Measurements from ENCODE around the gene LCN9. TPM values are rescaled to one million over a fixed set of nuclear protein-coding genes. Genes with fewer than 3 reads are reported as not detected.

Gene LCN9
- total and polyA plus RNA-seq, 4 donors: not detected

DNA sequence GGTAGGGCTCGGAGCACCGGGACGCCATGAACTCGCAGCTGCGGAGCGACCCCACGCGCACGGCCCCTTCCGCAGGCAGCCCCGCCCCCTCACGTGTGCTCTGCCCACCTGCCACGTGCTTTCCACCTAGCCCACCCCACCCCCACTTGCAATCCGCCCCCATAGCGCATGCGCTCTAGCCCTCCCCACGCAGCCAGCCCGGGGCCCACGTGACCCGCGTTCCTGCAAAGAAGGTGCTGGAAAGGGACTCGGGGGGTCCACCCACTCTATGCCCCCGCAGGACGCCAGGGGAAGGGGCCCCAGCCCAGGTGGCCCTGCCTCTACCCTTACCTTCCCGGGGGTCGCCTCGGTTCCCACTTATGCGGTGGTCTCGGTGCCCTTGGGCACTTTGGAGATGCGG is 36.3 kb downstream of the LCN9 start, which contains the start of gene SOHLH1:
SOHLH1 (minus strand) TSS at position 42 of the 400 bp plus-strand sequence; CDS start at position 28, 14 bp downstream.
- no peak within 1 kb of the TSS for H3K9ac ChIP-seq (ENCODE audit: insufficient read depth in 1 of 2, low read length in 2 of 2)
- peaks cover 0 to 18% (median 11%) of the 10 kb centered on the region in 3 donors for H3K27me3 ChIP-seq (ENCODE audit: control insufficient read depth in 3 of 3, insufficient read depth in 3 of 3, low read length in 2 of 3)
- no peak within 1 kb of the TSS for H3K27ac ChIP-seq (ENCODE audit: low read depth in 1 of 2, low read length in 1 of 2)
- 84 to 89% methylated on average over 30 of the region's 30 CpGs for WGBS, 2 donors
- no peaks in the 10 kb centered on the region for H3K36me3 ChIP-seq (ENCODE audit: control insufficient read depth in 4 of 4, insufficient read depth in 4 of 4, low read length in 4 of 4)
- TF ChIP-seq, protein P1, sequence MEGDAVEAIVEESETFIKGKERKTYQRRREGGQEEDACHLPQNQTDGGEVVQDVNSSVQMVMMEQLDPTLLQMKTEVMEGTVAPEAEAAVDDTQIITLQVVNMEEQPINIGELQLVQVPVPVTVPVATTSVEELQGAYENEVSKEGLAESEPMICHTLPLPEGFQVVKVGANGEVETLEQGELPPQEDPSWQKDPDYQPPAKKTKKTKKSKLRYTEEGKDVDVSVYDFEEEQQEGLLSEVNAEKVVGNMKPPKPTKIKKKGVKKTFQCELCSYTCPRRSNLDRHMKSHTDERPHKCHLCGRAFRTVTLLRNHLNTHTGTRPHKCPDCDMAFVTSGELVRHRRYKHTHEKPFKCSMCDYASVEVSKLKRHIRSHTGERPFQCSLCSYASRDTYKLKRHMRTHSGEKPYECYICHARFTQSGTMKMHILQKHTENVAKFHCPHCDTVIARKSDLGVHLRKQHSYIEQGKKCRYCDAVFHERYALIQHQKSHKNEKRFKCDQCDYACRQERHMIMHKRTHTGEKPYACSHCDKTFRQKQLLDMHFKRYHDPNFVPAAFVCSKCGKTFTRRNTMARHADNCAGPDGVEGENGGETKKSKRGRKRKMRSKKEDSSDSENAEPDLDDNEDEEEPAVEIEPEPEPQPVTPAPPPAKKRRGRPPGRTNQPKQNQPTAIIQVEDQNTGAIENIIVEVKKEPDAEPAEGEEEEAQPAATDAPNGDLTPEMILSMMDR (IDR thresholded peaks at IDR 0.05; ENCODE audit: control extremely low read depth, extremely low read depth): no peak
- H3K9me3 ChIP-seq (ENCODE audit: control insufficient read depth in 4 of 4, insufficient read depth in 3 of 4, low read length in 3 of 4): no peaks in the 10 kb centered on the region
- ATAC-seq (ENCODE audit: insufficient read depth, low FRiP score) (no peak), DNase-seq (no peak)
- H3K4me3 ChIP-seq: no peak within 1 kb of the TSS
- peaks cover 0 to 4% (median 0%) of the 10 kb centered on the region in 5 donors for H3K4me1 ChIP-seq (ENCODE audit: control insufficient read depth in 5 of 5, insufficient read depth in 5 of 5, low read length in 5 of 5)

GRCh38 chr9:135700525-135700924 is 37.4 kb downstream of the LCN9 start:
- Histone ChIP-seq H3K4me1 (ENCODE audit: control insufficient read depth in 5 of 5, insufficient read depth in 5 of 5, low read length in 5 of 5) (peaks cover 0 to 4% (median 0%) of the 10 kb centered on the region in 5 donors), H3K4me3 (no peak overlapping the region), H3K9me3 (ENCODE audit: control insufficient read depth in 4 of 4, insufficient read depth in 3 of 4, low read length in 3 of 4) (no peaks in the 10 kb centered on the region), H3K27ac (ENCODE audit: low read depth in 1 of 2, low read length in 1 of 2) (no peak overlapping the region), H3K27me3 (ENCODE audit: control insufficient read depth in 3 of 3, insufficient read depth in 3 of 3, low read length in 2 of 3) (peaks cover 0 to 18% (median 11%) of the 10 kb centered on the region in 3 donors), H3K9ac (ENCODE audit: insufficient read depth in 1 of 2, low read length in 2 of 2) (no peak overlapping the region), H3K36me3 (ENCODE audit: control insufficient read depth in 4 of 4, insufficient read depth in 4 of 4, low read length in 4 of 4) (no peaks in the 10 kb centered on the region)
- ATAC-seq (ENCODE audit: insufficient read depth, low FRiP score) (no peak), DNase-seq (no peak)
- 68 to 73% methylated on average over 15 of the region's 15 CpGs for WGBS, 2 donors
- TF ChIP-seq, protein P1 (IDR thresholded peaks at IDR 0.05; ENCODE audit: control extremely low read depth, extremely low read depth): no peak

DNA sequence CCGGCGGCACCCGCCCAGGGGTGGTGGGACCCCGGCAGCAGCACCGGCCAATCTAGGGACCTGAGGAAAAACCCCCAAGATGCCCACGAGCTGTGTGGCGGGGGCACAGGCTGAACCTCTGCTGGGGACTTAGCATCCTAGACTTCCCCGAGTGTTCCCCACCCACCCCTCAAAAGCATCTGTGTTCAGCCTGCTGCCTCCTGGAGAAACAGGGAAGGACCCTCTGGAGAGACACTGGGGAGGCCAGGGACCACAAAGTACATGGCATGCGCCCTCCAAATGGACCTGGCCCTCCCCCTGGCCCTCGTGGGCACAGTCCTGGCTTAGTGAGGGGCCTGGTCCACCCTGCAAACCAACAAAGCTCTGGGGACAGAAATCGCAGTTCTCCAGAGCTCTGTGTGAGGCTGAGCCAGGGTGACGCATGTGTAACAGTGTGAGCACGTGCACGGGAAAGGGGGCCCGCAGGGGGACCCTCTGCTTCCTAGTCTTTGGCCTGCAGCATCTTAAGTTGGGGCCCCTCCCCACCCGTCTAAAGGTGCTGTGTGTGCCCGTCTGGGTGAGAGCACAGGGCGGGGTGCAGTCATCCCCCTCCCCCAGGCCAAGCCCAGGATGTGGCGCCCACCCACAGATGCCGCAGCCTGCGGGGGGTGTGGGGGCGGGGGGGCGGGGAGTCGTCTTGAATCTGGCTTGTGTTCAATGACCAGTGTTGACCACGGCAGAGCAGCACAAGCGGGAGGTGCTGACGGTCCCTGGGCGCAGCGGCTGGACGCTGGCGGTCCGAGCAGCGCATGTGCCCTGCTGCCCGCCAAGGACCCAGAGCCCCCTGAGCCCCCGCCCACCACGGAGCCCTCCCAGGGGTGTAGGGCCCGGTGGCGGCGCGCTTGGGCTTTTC is 38.2 kb downstream of the LCN9 start:
- no peak overlapping the region for H3K27ac ChIP-seq (ENCODE audit: low read depth in 1 of 2, low read length in 1 of 2)
- no peak overlapping the region for H3K9ac ChIP-seq (ENCODE audit: insufficient read depth in 1 of 2, low read length in 2 of 2)
- TF ChIP-seq, protein P1 (IDR thresholded peaks at IDR 0.05; ENCODE audit: control extremely low read depth, extremely low read depth): no peak
- ATAC-seq (ENCODE audit: insufficient read depth, low FRiP score): no peak
- H3K27me3 ChIP-seq (ENCODE audit: control insufficient read depth in 3 of 3, insufficient read depth in 3 of 3, low read length in 2 of 3): peaks cover 0 to 18% (median 11%) of the 10 kb centered on the region in 3 donors
- H3K9me3 ChIP-seq (ENCODE audit: control insufficient read depth in 4 of 4, insufficient read depth in 3 of 4, low read length in 3 of 4): no peaks in the 10 kb centered on the region
- H3K4me3 ChIP-seq: no peak overlapping the region
- peak; percentile 52 to 72 (median 63) for DNase-seq
- H3K36me3 ChIP-seq (ENCODE audit: control insufficient read depth in 4 of 4, insufficient read depth in 4 of 4, low read length in 4 of 4): no peaks in the 10 kb centered on the region
- 20 to 24% methylated on average over 39 to 40 of the region's 40 CpGs for WGBS, 2 donors
- H3K4me1 ChIP-seq (ENCODE audit: control insufficient read depth in 5 of 5, insufficient read depth in 5 of 5, low read length in 5 of 5): peaks cover 0 to 4% (median 0%) of the 10 kb centered on the region in 5 donors
